ENCODE data around the gene TM6SF1.

GRCh38 chr15:83155942-83156341, 48.5 kb downstream of the TM6SF1 start:
- TF ChIP-seq POLR2AphosphoS5 (IDR thresholded peaks at IDR 0.05; ENCODE audit: low read depth, low read length) (no peak), CTCF (IDR thresholded peaks at IDR 0.05) (no peak), REST (IDR thresholded peaks at IDR 0.05; ENCODE audit: insufficient read depth in 1 of 2, low read depth in 2 of 2, low read length in 1 of 2) (no peak), TCF7L2 (IDR thresholded peaks at IDR 0.05; ENCODE audit: low read depth, low read length) (no peak), SIN3A (IDR thresholded peaks at IDR 0.05; ENCODE audit: borderline replicate concordance, insufficient read depth, low read depth, low read length) (no peak)

Data from Panc1 (cell line).